ENCODE measurements around the gene LCP2. TPM values are rescaled to one million over a fixed set of nuclear protein-coding genes. Genes with fewer than 3 reads are reported as not detected.

LCP2 gene
- total RNA-seq, 1 experiment from 2014 or later, result not detected

DNA sequence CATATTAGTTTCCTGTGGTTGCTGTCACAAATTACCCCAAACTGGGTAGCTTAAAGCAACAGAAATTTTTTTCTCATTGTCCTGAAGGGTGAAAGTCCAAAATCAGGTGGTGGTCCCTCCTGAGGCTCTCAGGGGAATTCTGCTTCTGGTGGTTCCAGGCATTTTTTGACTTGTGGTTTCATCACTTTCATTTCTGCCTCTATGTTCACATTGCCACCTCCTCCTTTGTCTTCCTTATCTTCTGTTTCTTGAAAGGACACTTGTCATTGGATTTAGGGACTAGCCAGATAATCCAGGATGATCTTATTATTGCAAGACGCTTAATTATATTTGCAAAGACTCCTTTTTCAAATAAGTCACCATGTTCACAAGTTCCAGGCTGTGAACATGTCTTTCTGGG is 48.4 kb upstream of the LCP2 start:
- Mint-ChIP-seq H3K9me3 (peaks cover 20 to 28% of the 10 kb centered on the region in 2 experiments), H3K27me3 (ENCODE audit: low read depth) (peaks cover 3% of the 10 kb centered on the region; the same call in 1 of the 2 replicates), H3K4me1 (peaks cover 32 to 34% of the 10 kb centered on the region in 2 experiments), H3K27ac (no peak overlapping the region; a peak in 1 of 7 replicates), H3K4me3 (no peak overlapping the region), H3K36me3 (ENCODE audit: insufficient read depth in 1 of 3, low read depth in 3 of 3) (peaks cover 0 to 28% (median 16%) of the 10 kb centered on the region in 3 experiments; a peak in 6 of 7 replicates)
- no peak overlapping the region for H2AK5ac ChIP-seq (ENCODE audit: insufficient read length, low read length)
- H2BK15ac ChIP-seq (ENCODE audit: low read depth, low read length), result no peak overlapping the region
- H3K4ac ChIP-seq (ENCODE audit: low read depth, low read length), result no peak overlapping the region
- H2AFZ ChIP-seq (ENCODE audit: low read length), result no peak overlapping the region
- H3K56ac ChIP-seq (ENCODE audit: insufficient read length, low read depth, low read length), result no peak overlapping the region
- H3K9ac ChIP-seq (ENCODE audit: extremely low read depth, insufficient read length, low read length), result no peak overlapping the region
- no peak overlapping the region for H4K91ac ChIP-seq (ENCODE audit: insufficient read length, low read depth, low read length)
- H4K5ac ChIP-seq (ENCODE audit: insufficient read length, low read depth, low read length), result no peak overlapping the region
- no peaks in the 10 kb centered on the region for H4K20me1 ChIP-seq (ENCODE audit: control insufficient read depth, insufficient read depth, insufficient read length)
- H3K27me3 ChIP-seq (ENCODE audit: insufficient read depth, low read length), result no peaks in the 10 kb centered on the region
- H3K27ac ChIP-seq (ENCODE audit: insufficient read length, low read depth, low read length), result no peak overlapping the region
- TF ChIP-seq, protein P1, sequence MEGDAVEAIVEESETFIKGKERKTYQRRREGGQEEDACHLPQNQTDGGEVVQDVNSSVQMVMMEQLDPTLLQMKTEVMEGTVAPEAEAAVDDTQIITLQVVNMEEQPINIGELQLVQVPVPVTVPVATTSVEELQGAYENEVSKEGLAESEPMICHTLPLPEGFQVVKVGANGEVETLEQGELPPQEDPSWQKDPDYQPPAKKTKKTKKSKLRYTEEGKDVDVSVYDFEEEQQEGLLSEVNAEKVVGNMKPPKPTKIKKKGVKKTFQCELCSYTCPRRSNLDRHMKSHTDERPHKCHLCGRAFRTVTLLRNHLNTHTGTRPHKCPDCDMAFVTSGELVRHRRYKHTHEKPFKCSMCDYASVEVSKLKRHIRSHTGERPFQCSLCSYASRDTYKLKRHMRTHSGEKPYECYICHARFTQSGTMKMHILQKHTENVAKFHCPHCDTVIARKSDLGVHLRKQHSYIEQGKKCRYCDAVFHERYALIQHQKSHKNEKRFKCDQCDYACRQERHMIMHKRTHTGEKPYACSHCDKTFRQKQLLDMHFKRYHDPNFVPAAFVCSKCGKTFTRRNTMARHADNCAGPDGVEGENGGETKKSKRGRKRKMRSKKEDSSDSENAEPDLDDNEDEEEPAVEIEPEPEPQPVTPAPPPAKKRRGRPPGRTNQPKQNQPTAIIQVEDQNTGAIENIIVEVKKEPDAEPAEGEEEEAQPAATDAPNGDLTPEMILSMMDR (conservative IDR thresholded peaks at IDR 0.05), result no peak
- no peak for DNase-seq
- no peak overlapping the region for H3K14ac ChIP-seq (ENCODE audit: insufficient read depth, low read length)
- H3K79me2 ChIP-seq (ENCODE audit: insufficient read depth, low read length), result no peaks in the 10 kb centered on the region
- no peak overlapping the region for H3K23ac ChIP-seq (ENCODE audit: insufficient read length, low read depth, low read length)
- H4K8ac ChIP-seq (replicated peaks; ENCODE audit: insufficient read length, low read depth, low read length), result no peak overlapping the region
- no CpG with 5 or more reads among the region's 1 CpG for WGBS (ENCODE audit: extremely low coverage, insufficient read length, low lambda C conversion rate)
- H2BK20ac ChIP-seq (ENCODE audit: low read depth, low read length, poor library complexity, severe bottlenecking), result no peak overlapping the region
- no peak overlapping the region for H3K4me2 ChIP-seq (ENCODE audit: insufficient read depth, insufficient read length, low read length)
- H3K18ac ChIP-seq (ENCODE audit: insufficient read length, low read depth, low read length), result no peak overlapping the region
- no peak overlapping the region for H2BK5ac ChIP-seq (ENCODE audit: insufficient read length, low read length)
- 0 out of 2 replicates have a peak, but pooled peaks cover 2% of the 10 kb centered on the region for H3K4me1 ChIP-seq (ENCODE audit: insufficient read depth, low read length)
- no peak overlapping the region for H2BK12ac ChIP-seq (ENCODE audit: insufficient read length, low read depth, low read length)
- H3K9me3 ChIP-seq (ENCODE audit: control insufficient read depth, low read depth, low read length), result peaks cover 10% of the 10 kb centered on the region
- H3K23me2 ChIP-seq (ENCODE audit: insufficient read length, low read depth, low read length, poor library complexity, severe bottlenecking), result peaks cover 3% of the 10 kb centered on the region
- H3K79me1 ChIP-seq (ENCODE audit: insufficient read depth, low read depth, low read length, poor library complexity, severe bottlenecking), result no peaks in the 10 kb centered on the region
- H2BK120ac ChIP-seq (ENCODE audit: low read depth, low read length, poor library complexity, severe bottlenecking), result no peak overlapping the region
- H3T11ph ChIP-seq (ENCODE audit: low read length), result no peak overlapping the region

All from H9 (cell line).